Heart left ventricle (tissue), 13 donors: ENCODE data around the gene RAB27B.

Source experiments
- POLR2A ChIP-seq, 2 donors: fragments of 450-650 bp; IDR thresholded peaks; one replicate each; pipeline ENCODE4 v1.6.1; 2017; ENCODE audit warnings: antibody characterized with exemption in 2 of 2, mild to moderate bottlenecking in 2 of 2, moderate library complexity in 2 of 2
- TF ChIP-seq, protein P1 (sequence below), 12 donors: fragments of 200-600 bp; sonication (generic) in 4 of 12; IDR thresholded peaks; one replicate each; pipeline versions ENCODE4 v1.5.0 to v1.8.0; 2018 to 2022; ENCODE audit warnings: antibody characterized with exemption in 12 of 12, mild to moderate bottlenecking in 5 of 12
- donor health status: ischemic (EF 13 %, LVEDD 7.1; RV severe dilation, severe dysfunction).
- donor health status: DM: no; HTN: yes; CAD: no.
- donor health status: DM: no; HTN: no; CAD: no.
- donor health status: ischemic (EF 25% LVEDD 6.9; RV normal size, moderate dysfunction).
- donor health status: ischemic (EF 25% LVEDD 5.7; RV mildly dilated, moderate dysfunction).
- donor health status: ischemic (EF 35%, LVEDD 5.7; RV mildly dilated, moderate dysfunction).
- donor health status: nonischemic (EF 11% LVEDD 7.7; RV severe dilation, severe dysfunction).
- donor health status: DM: yes; HTN: yes; CAD: no.
- donor health status: PGD.
- donor health status: ischemic (EF 29% LVEDD 5.4; RV normal size, mild dysfunction).
- donor health status: nonischemic (EF 23%, LVEDD 6.1; RV moderate dilation, normal function).

DNA sequence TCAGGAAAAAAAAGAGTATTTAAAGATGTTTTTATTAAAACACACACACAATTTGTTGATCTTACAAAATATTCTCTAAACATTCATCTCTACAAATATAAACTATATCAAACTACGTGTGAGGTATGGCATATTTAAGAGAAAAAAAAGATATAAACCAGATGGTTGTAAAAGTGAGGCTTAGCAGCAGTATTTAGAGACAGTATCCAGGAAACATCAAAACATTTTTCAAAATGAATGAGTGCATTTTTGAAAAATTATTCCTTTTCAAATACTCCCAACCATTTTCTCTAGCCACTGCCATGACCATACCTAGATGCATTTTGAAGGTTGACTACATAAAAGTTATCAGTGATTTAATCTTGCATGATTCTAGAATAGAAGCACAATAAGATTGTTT, 38.2 kb upstream of the RAB27B start:
- TF ChIP-seq POLR2A (IDR thresholded peaks at IDR 0.05), result no peak
- TF ChIP-seq, protein P1, sequence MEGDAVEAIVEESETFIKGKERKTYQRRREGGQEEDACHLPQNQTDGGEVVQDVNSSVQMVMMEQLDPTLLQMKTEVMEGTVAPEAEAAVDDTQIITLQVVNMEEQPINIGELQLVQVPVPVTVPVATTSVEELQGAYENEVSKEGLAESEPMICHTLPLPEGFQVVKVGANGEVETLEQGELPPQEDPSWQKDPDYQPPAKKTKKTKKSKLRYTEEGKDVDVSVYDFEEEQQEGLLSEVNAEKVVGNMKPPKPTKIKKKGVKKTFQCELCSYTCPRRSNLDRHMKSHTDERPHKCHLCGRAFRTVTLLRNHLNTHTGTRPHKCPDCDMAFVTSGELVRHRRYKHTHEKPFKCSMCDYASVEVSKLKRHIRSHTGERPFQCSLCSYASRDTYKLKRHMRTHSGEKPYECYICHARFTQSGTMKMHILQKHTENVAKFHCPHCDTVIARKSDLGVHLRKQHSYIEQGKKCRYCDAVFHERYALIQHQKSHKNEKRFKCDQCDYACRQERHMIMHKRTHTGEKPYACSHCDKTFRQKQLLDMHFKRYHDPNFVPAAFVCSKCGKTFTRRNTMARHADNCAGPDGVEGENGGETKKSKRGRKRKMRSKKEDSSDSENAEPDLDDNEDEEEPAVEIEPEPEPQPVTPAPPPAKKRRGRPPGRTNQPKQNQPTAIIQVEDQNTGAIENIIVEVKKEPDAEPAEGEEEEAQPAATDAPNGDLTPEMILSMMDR (IDR thresholded peaks at IDR 0.05), result no peak
